Neural crest cell (in vitro differentiated cells): ENCODE data around the gene AUP1. TPM values are rescaled to one million over a fixed set of nuclear protein-coding genes. Genes with fewer than 3 reads are reported as not detected.
A peak's percentile ranks its signal among the peaks of the same experiment; 100 is the strongest.

ENCODE experiments used
- DNase-seq: peaks from one replicate; pipeline ENCODE4 v3.0.0; 2021; ENCODE audit warnings: low read depth, mixed read lengths, low spot score
- H3K27ac Mint-ChIP-seq: one replicate; pipeline ENCODE4 v1.8.0; 2021; ENCODE audit warnings: mild to moderate bottlenecking, mixed read lengths; ENCODE audit not compliant: unreplicated experiment
- H3K27me3 Mint-ChIP-seq: 2 replicates; pipeline ENCODE4 v1.8.0; 2021; ENCODE audit warnings: low read depth, mild to moderate bottlenecking, mixed read lengths
- H3K36me3 Mint-ChIP-seq: 2 replicates; pipeline ENCODE4 v1.8.0; 2021; ENCODE audit warnings: low read depth, mild to moderate bottlenecking, mixed read lengths
- H3K4me1 Mint-ChIP-seq: 2 replicates; pipeline ENCODE4 v1.8.0; 2021; ENCODE audit warnings: mixed read lengths
- H3K4me3 Mint-ChIP-seq: one replicate; pipeline ENCODE4 v1.8.0; 2021; ENCODE audit warnings: mild to moderate bottlenecking, mixed read lengths
- H3K9me3 Mint-ChIP-seq: 2 replicates; pipeline ENCODE4 v1.8.0; 2021; ENCODE audit warnings: mixed read lengths
- total RNA-seq: library from RNA; stranded (reverse); gene quantifications from 2 replicates; pipeline ENCODE4 v1.2.1, GENCODE V29; 2021
- TF ChIP-seq, protein P1 (sequence below): fragments of 200-600 bp; sonication (generic); conservative IDR thresholded peaks from 2 replicates; pipeline ENCODE4 v1.5.0; 2021; ENCODE audit warnings: antibody characterized with exemption, mild to moderate bottlenecking

AUP1 gene
- total RNA-seq, 1 donor from 2014 or later = 113 TPM

DNA sequence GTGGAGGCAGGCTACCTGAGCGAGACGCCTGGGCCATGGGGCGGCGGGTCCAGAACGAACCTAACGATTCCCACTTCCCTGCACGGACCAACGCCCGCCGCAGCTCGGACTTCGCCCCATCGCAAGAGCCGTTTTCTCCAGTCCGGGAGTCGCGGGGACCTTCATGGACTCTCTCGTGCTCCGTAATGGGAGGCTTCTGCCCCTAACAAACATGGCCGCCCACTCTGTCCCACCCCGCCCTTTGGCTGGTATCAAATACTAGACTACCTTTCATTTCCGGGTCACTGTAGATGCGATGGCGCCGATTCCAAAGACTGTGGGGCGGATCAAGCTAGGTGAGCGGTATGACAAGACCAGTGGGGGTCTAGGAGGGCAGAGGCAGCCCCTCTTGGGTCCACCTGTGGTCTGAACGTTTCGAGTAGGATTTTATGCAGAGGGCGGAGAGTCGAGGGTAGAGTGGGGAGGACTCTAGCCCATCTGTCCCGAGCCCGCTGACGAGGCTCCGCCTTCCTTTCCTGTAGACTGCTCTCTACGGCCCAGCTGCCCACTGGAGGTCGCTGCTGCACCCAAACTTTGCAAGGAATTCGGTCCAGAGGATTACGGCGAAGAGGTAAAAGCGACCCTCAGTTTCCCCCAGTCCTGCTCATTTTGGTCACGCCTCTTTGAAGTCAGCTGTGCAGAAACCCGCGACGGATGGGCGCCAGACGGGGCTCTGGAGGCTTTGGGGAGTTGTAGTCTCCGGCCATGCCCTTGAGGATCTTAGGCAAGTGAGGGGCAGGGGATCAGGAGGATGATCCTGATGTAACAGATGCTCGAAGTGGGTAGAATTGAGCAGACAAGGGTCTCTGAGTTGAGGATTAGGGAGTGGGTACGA is 46.5 kb downstream of the AUP1 start, which contains the start of the genes CCDC142 and TTC31:
TSS of gene CCDC142 (minus strand) at position 198 of the 874 bp plus-strand sequence. CDS start at position 37, 161 bp downstream.
TSS of gene TTC31 (plus strand) at position 281 of the 874 bp plus-strand sequence. CDS start at position 296, 15 bp downstream.
- Mint-ChIP-seq H3K36me3 (no peaks in the 10 kb centered on the region), H3K4me1 (peaks cover 29% of the 10 kb centered on the region), H3K4me3 (peak within 1 kb of the TSS; percentile 100), H3K27me3 (no peaks in the 10 kb centered on the region), H3K9me3 (no peaks in the 10 kb centered on the region), H3K27ac (peak within 1 kb of the TSS; percentile 99)
- DNase-seq = peak; percentile 93
- TF ChIP-seq, protein P1, sequence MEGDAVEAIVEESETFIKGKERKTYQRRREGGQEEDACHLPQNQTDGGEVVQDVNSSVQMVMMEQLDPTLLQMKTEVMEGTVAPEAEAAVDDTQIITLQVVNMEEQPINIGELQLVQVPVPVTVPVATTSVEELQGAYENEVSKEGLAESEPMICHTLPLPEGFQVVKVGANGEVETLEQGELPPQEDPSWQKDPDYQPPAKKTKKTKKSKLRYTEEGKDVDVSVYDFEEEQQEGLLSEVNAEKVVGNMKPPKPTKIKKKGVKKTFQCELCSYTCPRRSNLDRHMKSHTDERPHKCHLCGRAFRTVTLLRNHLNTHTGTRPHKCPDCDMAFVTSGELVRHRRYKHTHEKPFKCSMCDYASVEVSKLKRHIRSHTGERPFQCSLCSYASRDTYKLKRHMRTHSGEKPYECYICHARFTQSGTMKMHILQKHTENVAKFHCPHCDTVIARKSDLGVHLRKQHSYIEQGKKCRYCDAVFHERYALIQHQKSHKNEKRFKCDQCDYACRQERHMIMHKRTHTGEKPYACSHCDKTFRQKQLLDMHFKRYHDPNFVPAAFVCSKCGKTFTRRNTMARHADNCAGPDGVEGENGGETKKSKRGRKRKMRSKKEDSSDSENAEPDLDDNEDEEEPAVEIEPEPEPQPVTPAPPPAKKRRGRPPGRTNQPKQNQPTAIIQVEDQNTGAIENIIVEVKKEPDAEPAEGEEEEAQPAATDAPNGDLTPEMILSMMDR = peak; percentile 95

DNA sequence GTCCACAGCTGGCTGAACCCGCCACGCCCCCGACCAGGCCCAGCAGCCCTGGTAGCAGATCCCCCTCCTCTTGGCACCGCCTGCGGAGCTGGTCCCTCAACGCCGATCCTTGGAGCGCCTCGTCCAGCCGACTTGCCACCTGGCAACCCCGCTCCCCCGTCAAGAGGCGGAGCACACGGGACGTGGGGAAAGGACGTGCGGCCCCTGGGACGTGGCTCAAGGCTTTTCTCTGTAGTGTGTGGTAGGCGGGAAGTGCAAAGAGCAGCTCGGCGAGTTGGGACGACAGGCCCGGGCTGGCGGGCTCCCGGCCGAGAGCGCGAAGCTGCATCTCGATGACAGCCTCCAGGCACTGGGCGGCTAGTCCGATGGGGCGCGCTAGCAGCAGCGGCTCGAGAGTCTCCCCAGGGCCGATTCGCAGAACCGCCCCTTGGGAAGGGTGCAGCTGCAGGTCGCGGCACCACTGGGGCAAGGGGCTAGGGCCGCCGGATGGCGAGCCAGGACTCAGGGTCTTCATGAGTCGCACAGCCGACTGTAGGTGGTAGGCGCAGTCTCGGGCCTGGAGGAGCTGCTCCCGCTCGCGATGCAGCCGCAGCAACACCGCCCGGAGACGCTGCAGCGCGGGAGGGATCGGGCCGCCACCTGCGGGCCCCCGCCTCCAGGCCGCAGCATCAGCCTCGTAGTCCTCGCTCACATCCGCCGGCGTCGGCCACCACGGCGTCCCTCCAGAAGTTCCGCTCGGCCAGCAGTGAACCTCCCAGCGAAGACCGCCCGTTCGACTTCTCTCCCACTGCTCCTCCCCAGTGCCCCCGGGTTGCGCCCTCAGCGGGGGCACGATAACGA is 47.3 kb downstream of the AUP1 start:
- Mint-ChIP-seq H3K27ac (peak overlapping the region; percentile 99), H3K27me3 (no peaks in the 10 kb centered on the region), H3K36me3 (peaks cover 4% of the 10 kb centered on the region), H3K4me1 (peaks cover 29% of the 10 kb centered on the region), H3K9me3 (no peaks in the 10 kb centered on the region), H3K4me3 (peak overlapping the region; percentile 100)
- DNase-seq = no peak
- TF ChIP-seq, protein P1 = no peak

DNA sequence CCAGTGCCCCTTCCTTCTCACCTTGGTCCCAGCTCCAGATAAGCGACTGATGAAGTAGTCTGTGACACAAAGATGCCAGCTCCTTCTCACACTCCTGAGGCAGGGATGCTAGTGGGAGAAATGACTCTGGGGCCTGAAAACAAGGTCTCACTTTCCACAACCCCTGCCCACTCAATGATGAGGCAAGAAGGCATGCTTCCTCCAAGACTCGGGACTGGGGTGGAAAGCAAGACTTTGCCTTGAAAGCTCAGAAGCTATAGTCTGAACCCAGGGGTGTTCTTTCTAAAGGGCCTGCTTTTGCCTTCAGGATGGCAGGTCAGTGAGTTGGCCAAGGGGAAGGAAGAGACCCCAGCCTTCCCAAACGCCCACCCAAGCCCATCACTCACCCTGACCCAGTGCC is 48.1 kb downstream of the AUP1 start:
- TF ChIP-seq, protein P1 = no peak
- Mint-ChIP-seq H3K36me3 (peaks cover 4% of the 10 kb centered on the region), H3K27ac (no peak overlapping the region), H3K4me3 (peak overlapping the region; percentile 100), H3K9me3 (no peaks in the 10 kb centered on the region), H3K27me3 (no peaks in the 10 kb centered on the region), H3K4me1 (peaks cover 29% of the 10 kb centered on the region)
- DNase-seq = no peak

Other genes with a start within 250 kb of the AUP1 start
- 1.3 and 3.0 TPM in 2 replicates for gene SLC4A5, start 186.3 kb downstream of the AUP1 start, total RNA-seq
- gene DCTN1, start 149.4 kb downstream of the AUP1 start, total RNA-seq = 198 and 202 TPM in 2 replicates
- gene C2orf81, start 108.1 kb downstream of the AUP1 start, total RNA-seq = 7.3 and 7.9 TPM in 2 replicates
- 56.9 and 57.8 TPM in 2 replicates for gene WDR54, start 108.0 kb downstream of the AUP1 start, total RNA-seq
- 61.2 and 62.0 TPM in 2 replicates for gene RTKN, start 87.8 kb downstream of the AUP1 start, total RNA-seq
- 31.3 and 33.1 TPM in 2 replicates for gene INO80B, start 74.6 kb downstream of the AUP1 start, total RNA-seq
- gene WBP1, start 71.3 kb downstream of the AUP1 start, total RNA-seq = 86.7 and 89.7 TPM in 2 replicates
- gene MOGS, start 64.3 kb downstream of the AUP1 start, total RNA-seq = 53.7 and 56.1 TPM in 2 replicates
- gene MRPL53, start 57.0 kb downstream of the AUP1 start, total RNA-seq = 72.4 and 74.6 TPM in 2 replicates
- 34.7 and 35.0 TPM in 2 replicates for gene CCDC142, start 46.7 kb downstream of the AUP1 start, total RNA-seq
- gene TTC31, start 46.6 kb downstream of the AUP1 start, total RNA-seq = 29.6 and 31.6 TPM in 2 replicates
- 0.28 TPM in 1 of 2 replicates, not detected in the other for gene LBX2, start 30.1 kb downstream of the AUP1 start, total RNA-seq
- gene PCGF1, start 22.0 kb downstream of the AUP1 start, total RNA-seq = 25.4 and 30.0 TPM in 2 replicates
- not detected in 2 replicates for gene TLX2, start 15.3 kb downstream of the AUP1 start, total RNA-seq
- gene DQX1, start 3.5 kb downstream of the AUP1 start, total RNA-seq = 0.49 and 0.77 TPM in 2 replicates
- 44.7 and 45.4 TPM in 2 replicates for gene HTRA2, start 227 bp upstream of the AUP1 start, total RNA-seq
- 28.3 and 30.2 TPM in 2 replicates for gene LOXL3, start 24.2 kb upstream of the AUP1 start, total RNA-seq
- 22.4 TPM in 2 replicates for gene DOK1, start 25.0 kb upstream of the AUP1 start, total RNA-seq
- 0.45 and 0.77 TPM in 2 replicates for gene M1AP, start 118.6 kb upstream of the AUP1 start, total RNA-seq
- 11.0 and 12.4 TPM in 2 replicates for gene SEMA4F, start 124.5 kb upstream of the AUP1 start, total RNA-seq